Measurements from ENCODE around the gene KNDC1.
"Not testable (repeated sequence)": the region's sequence is repeated elsewhere in the genome, so short reads cannot be mapped to it uniquely, and the experiment has no call there.

KNDC1 gene

DNA sequence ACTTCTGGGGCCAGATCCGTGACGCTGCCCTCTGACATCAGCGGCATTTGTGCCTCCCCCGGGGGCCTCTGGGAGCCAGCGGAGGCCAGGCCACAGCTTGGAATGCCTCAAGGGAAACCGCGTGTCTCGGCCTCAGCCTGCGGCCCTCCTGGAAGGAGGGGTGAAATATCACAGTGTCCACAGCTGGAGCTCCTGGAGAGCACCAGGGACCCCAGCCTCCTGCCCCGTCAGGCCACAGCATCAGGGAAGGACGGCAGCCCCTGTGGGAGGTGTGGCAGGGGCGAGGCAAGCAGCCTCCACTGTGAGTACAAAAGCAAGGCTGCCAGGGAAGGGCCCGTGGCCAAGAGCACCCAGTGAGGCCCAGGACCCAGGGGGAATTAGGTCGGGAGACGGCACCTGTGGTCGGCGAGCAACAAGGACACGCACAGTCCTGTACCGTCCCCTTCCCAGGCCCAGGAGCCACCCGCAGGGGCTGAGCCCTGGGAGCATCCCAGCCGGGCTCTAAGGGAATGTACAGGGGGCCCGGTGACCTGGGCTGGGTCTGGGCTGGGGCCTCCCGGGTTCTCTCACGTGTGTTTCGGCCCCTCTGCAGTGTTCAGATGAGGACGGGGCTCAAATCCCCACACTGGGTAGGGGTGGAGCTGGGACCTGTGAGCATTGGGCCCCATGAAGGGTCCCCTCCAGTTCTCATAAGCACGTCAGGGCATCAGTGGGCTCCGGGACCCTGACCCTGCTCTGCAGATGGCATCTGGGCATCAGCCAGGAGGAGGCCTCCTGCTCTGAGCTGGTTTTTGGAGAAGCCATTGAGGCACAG, 18.7 kb upstream of the KNDC1 start:
- DNase-seq (ENCODE audit: low read depth in 2 of 2): no peak

- DNase-seq (ENCODE audit: low read depth in 2 of 2): no peak
These were observed 18.1 kb upstream of the KNDC1 start for GRCh38 chr10:133141958-133142340.

DNA sequence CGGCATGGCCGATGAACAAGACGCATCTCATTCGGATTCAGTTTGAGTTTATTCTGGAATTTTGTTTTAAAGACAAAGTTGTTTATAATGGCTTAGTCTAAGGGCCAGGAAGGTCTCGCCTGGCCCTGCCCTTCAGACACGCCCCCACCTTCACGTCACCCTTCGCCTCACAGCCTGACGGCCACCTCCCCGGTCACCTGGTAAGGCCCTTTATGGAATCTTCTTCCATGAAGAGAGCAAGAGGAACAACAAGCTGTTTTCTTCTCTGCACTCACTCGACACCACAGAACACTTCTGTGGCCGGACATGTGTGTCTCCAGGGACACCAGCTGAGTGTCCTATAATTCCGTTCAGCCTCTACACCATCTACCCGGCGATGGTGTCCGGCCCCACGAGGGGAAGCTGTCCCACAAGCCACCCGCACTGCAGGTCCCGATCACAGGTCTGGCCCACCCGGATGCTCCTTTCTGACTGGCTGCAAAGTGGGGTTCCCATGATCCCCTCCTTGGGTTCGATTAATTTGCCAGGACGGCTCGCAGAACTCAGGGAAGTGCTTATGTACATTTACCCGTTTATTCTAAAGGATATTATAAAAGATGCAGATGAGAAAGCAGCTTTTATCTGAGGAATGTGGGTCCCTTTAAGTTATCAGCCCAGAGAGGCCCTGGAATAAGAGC, 17.4 kb upstream of the KNDC1 start:
- DNase-seq (ENCODE audit: low read depth in 2 of 2): no peak

DNA sequence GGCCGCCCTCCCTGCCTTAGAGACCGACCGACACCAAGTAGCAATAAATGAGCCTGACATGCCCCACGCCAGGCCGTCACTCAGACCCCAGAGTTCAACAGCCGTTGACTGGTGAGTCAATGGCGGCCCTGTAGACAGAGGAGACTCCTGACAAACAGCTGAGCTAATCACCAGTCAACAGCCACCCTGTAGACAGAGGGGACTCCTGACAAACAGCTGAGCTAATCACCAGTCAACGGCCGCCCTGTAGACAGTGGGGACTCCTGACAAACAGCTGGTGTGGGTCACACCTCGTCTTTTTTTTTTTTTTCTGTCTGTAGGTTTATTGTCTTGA, 16.9 kb upstream of the KNDC1 start:
- no peak for DNase-seq (ENCODE audit: low read depth in 2 of 2)

DNA sequence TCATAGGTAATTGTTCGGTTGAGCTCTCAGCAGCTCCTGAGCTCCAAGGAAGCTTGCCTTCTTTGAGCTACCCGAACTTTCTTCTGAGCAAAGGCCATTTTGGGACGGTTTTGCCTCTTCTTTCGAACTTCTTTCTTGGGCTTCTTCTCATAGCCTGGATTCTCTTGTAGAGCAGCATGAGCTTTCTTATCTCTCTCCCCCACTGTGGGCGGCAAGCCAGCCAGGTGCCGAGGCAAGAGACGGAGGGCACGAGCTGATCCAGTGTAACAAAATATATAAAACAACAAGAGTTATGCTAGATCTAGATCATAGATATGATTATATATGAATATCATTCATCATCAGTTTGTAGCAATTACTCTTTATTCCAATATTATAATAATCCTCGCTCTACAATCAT, 16.5 kb upstream of the KNDC1 start:
- DNase-seq (ENCODE audit: low read depth in 2 of 2): no peak

DNA sequence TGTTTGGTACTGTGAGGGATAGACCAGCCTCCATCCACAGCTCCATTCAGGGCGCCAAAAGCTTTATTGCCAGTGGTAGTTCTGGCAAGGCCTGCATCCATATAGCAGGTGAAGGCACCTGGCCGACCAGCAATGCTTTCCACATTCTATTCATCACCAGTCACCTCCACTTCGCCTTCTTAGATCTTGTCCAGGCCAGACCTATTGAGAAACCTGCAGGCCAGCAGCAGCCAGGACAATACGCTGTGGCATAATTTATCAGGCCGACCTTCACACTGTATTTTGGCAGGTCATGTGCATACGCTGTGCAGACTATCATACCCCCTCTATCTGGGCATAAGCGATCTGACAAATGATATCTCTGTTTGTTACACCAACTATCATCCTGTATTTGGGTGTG, 15.2 kb upstream of the KNDC1 start:
- no peak for DNase-seq (ENCODE audit: low read depth in 2 of 2)

DNA sequence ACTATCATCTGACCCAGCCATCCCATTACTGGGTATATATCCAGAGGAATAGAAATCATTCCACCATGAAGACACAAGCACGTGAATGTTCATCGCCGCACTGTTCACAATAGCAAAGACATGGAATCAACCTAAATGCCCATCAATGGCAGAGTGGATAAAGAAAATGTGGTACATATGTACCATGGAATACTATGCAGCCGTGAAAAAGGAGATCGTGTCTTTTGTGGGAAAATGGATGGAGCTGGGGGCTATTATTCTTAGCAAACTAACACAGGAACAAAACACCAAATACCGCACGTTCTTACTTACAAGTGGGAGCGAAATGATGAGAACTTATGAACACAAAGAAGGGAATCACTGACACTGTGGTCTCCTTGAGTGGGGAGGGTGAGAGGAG, 9.8 kb upstream of the KNDC1 start:
- no peak for DNase-seq (ENCODE audit: low read depth in 2 of 2)

DNA sequence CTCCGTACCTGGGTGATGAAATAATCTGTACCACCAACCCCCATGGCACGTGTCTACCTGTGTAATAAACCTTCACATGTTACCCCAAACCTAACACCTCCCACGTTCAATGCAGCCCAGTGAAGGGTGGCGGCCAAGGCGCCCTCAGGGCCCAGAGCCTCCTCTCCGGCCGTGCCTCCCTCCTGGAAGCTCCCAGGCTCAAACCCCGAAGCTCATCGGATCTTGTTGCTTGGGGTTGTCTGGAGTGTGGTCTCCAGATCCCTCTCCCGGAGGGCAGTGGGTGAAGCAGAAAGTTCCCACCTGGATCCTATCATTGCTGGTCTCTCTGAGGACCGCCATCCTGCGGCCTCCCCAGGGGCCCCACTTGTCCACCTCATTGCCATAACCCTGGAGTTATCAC, 9.4 kb upstream of the KNDC1 start:
- no peak for DNase-seq (ENCODE audit: low read depth in 2 of 2)

DNA sequence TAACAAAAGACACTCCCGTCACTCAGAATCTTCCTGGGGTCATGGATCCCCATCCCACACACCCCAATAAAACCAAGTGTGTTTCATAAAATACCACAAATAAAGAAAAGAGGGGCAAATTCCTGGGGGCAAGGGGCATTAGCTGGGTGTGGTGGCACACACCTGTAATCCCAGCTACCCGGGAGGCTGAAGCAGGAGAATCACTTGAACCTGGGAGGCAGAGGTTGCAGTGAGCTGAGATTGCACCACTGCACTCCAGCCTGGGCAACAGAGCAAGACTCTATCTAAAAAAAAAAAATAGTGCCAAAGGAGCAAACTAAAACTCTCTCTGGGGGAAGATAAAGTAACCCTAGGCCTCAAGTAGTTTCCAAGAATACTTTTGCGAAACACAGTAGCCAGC, 8.9 kb upstream of the KNDC1 start:
- not testable (repeated sequence) for DNase-seq (ENCODE audit: low read depth in 2 of 2)

DNA sequence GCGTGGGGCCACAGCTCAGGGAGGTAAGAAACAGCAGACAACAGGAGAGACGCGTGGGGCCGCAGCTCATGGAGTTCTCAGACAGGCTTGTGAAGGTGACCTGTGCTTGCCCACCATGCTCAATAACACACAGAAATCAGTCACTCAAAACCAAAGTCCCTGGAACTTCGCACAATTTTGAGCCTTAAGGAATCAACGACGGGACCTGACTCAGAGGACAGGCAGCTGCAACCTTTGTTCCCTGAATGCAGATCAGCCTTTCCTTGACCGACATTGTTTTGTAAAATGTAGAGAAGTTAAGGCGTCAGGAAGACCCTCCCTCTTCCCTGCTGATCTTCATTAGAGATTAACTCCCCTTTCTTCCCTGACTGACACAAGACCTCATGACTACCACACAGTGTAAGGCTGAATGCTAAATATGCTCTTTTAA, 8.5 kb upstream of the KNDC1 start:
- DNase-seq (ENCODE audit: low read depth in 2 of 2): no peak

- no peak for DNase-seq (ENCODE audit: low read depth in 2 of 2)
These were observed 5.6 kb upstream of the KNDC1 start for GRCh38 chr10:133154411-133154810.

DNA sequence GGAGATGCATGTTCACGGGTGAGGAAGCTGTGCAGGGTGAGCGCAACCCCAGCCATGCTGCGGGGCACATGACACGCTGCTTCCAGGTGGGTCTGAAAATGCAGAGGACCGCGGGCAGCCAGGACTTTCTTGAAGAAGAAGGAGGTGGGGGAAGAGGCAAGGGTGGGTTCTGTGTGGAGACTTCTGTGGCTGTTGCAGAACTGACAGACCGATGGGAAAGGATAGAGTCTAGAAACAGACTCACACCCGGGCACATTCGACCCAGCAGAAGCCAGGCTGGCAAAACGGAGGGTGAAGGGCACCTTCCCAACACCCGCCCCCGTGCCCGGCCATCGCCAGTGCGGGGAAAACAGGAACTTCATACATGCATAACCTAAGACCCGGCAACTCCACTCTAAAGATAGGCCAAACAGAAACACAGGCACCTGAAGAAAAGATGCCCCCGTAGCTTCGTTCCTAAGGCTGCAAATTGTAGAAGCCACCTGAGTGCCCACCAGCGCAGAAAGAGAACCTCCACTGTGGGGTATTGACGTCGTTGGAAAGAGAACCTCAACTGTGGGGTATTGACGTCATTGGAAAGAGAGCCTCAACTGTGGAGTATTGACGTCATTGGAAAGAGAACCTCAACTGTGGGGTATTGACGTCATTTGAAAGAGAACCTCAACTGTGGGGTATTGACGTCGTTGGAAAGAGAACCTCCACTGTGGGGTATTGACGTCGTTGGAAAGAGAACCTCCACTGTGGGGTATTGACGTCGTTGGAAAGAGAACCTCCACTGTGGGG, 4.8 kb upstream of the KNDC1 start:
- no peak for DNase-seq (ENCODE audit: low read depth in 2 of 2)

GRCh38 chr10:133156674-133157579, 3.1 kb upstream of the KNDC1 start:
- DNase-seq (ENCODE audit: low read depth in 2 of 2): no peak

- DNase-seq (ENCODE audit: low read depth in 2 of 2): no peak
These were observed 2.2 kb upstream of the KNDC1 start for GRCh38 chr10:133157662-133158436.

DNA sequence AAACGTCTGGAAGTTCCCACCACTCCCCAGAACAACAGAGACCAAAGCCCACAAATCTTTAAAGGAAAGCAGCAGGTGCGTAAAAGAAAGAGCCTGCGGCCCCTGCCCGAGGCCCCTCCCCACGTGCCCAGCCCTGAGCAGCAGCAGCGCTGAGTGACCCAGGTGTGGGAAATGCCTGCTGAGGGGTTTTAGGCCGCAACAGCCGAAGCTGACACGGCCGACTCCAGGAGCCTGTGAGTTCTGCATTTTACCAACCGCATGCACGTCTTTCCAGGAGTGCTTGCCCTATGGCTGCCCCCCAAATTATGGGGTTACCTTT, 1.6 kb upstream of the KNDC1 start:
- DNase-seq (ENCODE audit: low read depth in 2 of 2): no peak

GRCh38 chr10:133158756-133159610, 1.0 kb upstream of the KNDC1 start:
- no peak for DNase-seq (ENCODE audit: low read depth in 2 of 2)

GRCh38 chr10:133159611-133159949, 439 bp upstream of the KNDC1 start:
- no peak for DNase-seq (ENCODE audit: low read depth in 2 of 2)

DNA sequence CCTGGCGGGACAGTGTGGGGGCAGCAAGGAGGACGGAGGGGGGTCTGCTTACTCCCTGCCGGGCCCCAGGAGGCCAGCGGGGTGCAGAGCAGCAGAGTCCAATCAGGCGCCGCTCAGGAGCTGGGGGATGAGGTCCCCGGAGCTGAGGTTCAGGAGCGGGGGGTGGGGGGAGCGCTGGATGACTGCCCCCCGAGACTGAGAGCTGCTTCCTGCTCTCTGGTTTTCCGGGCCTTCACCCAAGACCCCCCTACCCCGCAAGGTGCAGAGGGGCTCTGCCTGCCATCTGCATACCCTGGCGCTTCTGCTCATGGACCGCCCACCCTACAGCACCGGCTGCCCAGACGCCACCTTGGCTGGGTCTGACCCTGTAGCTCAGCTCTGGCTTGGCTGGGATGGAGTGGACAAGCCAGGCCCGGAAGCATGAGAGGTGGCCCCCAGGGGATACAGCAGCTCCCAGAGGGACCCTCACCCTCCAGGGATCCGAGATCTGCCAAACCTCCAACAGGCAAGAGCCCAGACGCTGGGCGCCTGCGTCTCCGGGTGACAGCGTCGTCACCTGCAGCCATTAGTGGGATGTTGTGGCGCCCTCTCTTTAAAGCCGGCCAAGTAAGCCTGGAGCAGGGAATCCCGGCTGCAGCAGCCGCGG, 930 bp downstream of the KNDC1 start:
- DNase-seq (ENCODE audit: low read depth in 2 of 2): no peak

- no peak for DNase-seq (ENCODE audit: low read depth in 2 of 2)
These were observed 1.6 kb downstream of the KNDC1 start for GRCh38 chr10:133161486-133162109.
